Gastroesophageal sphincter (tissue), 3 donors: ENCODE results near the gene YKT6.

Experiments
- CTCF ChIP-seq, 4 experiments: fragments of 200-600 bp in 2 of 4; fragments of 450-650 bp in 2 of 4; sonication (generic) in 1 of 4; IDR thresholded peaks; one replicate each; pipeline ENCODE4 v1.5.1; 2017 to 2019; ENCODE audit warnings: antibody characterized with exemption in 4 of 4, mild to moderate bottlenecking in 2 of 4, moderate library complexity in 2 of 4
- POLR2A ChIP-seq, 2 donors: fragments of 450-650 bp; IDR thresholded peaks; one replicate each; pipeline ENCODE4 v1.6.1; 2017; ENCODE audit warnings: antibody characterized with exemption in 2 of 2, mild to moderate bottlenecking in 2 of 2, moderate library complexity in 1 of 2

GRCh38 chr7:44258865-44259546 lies 58.2 kb downstream of the YKT6 start:
- no peak for TF ChIP-seq CTCF (IDR thresholded peaks at IDR 0.05)
- no peak for TF ChIP-seq POLR2A (IDR thresholded peaks at IDR 0.05)
